Body of pancreas (tissue), 4 donors: ENCODE data around the gene AUTS2. TPM values are rescaled to one million over a fixed set of nuclear protein-coding genes. Genes with fewer than 3 reads are reported as not detected.

Source experiments
- ATAC-seq: fragments of 150-250 bp; one replicate; pipeline ENCODE4 v1.9.1; 2016
- DNase-seq, 4 donors: peaks; one replicate each; pipeline ENCODE4 v3.0.0-alpha.2; 2019
- H3K27ac ChIP-seq, 4 donors: fragments of 200-600 bp; sonication (generic); 1 replicate in 3 of 4; 2 replicates in 1 of 4; pipeline versions ENCODE4 v1.5.1 to v1.6.1; 2016 to 2019; ENCODE audit warnings: mild to moderate bottlenecking in 1 of 4, mixed read lengths in 1 of 4, moderate library complexity in 1 of 4
- H3K27me3 ChIP-seq, 2 donors: fragments of 200-600 bp; sonication (generic); one replicate each; pipeline ENCODE4 v1.6.0; 2016; ENCODE audit warnings: mild to moderate bottlenecking in 1 of 2
- H3K36me3 ChIP-seq, 2 donors: fragments of 200-600 bp; sonication (generic); replicated peaks in 1 of 2; 2 replicates each; pipeline ENCODE4 v1.5.1; 2016; ENCODE audit warnings: low read depth in 2 of 2; ENCODE audit not compliant: insufficient read depth in 1 of 2
- H3K4me1 ChIP-seq: fragments of 200-600 bp; sonication (generic); one replicate; pipeline ENCODE4 v1.6.0; 2016
- H3K4me3 ChIP-seq, 2 donors: fragments of 200-600 bp; sonication (generic); 1 replicate in 1 of 2; 2 replicates in 1 of 2; pipeline ENCODE4 v1.5.1; 2016 to 2019
- H3K9me3 ChIP-seq, 3 donors: fragments of 200-600 bp; sonication (generic); 1 replicate in 2 of 3; 2 replicates in 1 of 3; pipeline ENCODE4 v1.5.1; 2016
- CTCF ChIP-seq, 7 experiments: fragments of 450-650 bp in 4 of 7; fragments of 200-600 bp in 3 of 7; sonication (generic) in 3 of 7; IDR thresholded peaks; one replicate each; pipeline ENCODE4 v1.5.1; 2016 to 2019; ENCODE audit warnings: antibody characterized with exemption in 7 of 7
- POLR2A ChIP-seq, 3 donors: fragments of 450-650 bp; IDR thresholded peaks; one replicate each; pipeline ENCODE4 v1.6.1; 2016; ENCODE audit warnings: antibody characterized with exemption in 3 of 3, mild to moderate bottlenecking in 2 of 3
- WGBS, 2 donors: methylation state at CpG; one replicate each; pipeline ENCODE4 v1.1.5; 2017; 5-methylcytosine and 5-hydroxymethylcytosine counted together
- intact Hi-C: fragments of 100-400 bp; cut with DNase I; formaldehyde crosslinking; loops from one replicate; pipeline ENCODE4 v1.15.1; 2023
- total RNA-seq, 2 donors: library from RNA; depleted of rRNA; stranded (reverse); fragments of >200 nt; gene quantifications; one replicate each; pipeline ENCODE4 v1.1.0, GENCODE V29; 2016

Gene AUTS2
- total RNA-seq, 2 donors from 2014 or later, result 11.7 to 18.5 TPM

DNA sequence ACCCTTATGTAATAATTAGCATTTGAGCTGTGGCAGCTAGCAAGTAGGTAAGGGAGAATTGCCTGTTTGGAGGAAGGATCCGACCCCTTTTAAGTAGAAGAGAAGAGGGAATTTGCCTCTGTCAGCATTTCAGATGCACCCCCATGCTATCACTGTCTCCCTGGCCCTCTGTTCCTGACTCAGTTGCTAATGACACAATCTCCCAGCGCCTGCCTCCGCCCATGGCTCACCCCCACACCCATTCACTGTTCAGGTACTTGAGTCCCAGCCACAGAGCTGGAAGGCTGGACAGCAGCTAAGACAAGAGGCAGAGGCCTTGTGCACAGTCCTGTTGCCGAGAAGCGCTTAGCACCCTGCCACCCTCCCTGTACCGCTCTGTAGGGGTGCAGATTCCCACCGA is 1021.4 kb downstream of the AUTS2 start:
- ATAC-seq (no peak), DNase-seq (no peak)
- Histone ChIP-seq H3K4me3 (no peak overlapping the region), H3K27ac (no peak overlapping the region), H3K27me3 (no peaks in the 10 kb centered on the region), H3K9me3 (no peaks in the 10 kb centered on the region), H3K36me3 (no peaks in the 10 kb centered on the region), H3K4me1 (peaks cover 4% of the 10 kb centered on the region)
- intact Hi-C loops, result no loop called here
- TF ChIP-seq POLR2A (IDR thresholded peaks at IDR 0.05) (no peak), CTCF (IDR thresholded peaks at IDR 0.05) (no peak)
- 85 to 86% methylated on average over 6 to 7 of the region's 7 CpGs for WGBS, 2 donors

GRCh38 chr7:70620333-70621055 is 1022.2 kb downstream of the AUTS2 start:
- DNase-seq (no peak), ATAC-seq (no peak)
- H3K27me3 ChIP-seq, result no peaks in the 10 kb centered on the region
- no peak for TF ChIP-seq POLR2A (IDR thresholded peaks at IDR 0.05)
- TF ChIP-seq CTCF (IDR thresholded peaks at IDR 0.05), result no peak
- no peak overlapping the region for H3K4me3 ChIP-seq
- intact Hi-C loops, result no loop called here
- no peaks in the 10 kb centered on the region for H3K9me3 ChIP-seq
- 74 to 79% methylated on average over 19 of the region's 19 CpGs for WGBS, 2 donors
- no peaks in the 10 kb centered on the region for H3K36me3 ChIP-seq
- H3K27ac ChIP-seq, result no peak overlapping the region
- H3K4me1 ChIP-seq, result no peaks in the 10 kb centered on the region

GRCh38 chr7:70621954-70622600 is 1023.8 kb downstream of the AUTS2 start:
- H3K27ac ChIP-seq, result no peak overlapping the region
- H3K36me3 ChIP-seq, result no peaks in the 10 kb centered on the region
- WGBS, 2 donors, result 87 to 88% methylated on average over 17 of the region's 17 CpGs
- TF ChIP-seq CTCF (IDR thresholded peaks at IDR 0.05) (no peak), POLR2A (IDR thresholded peaks at IDR 0.05) (no peak)
- no peak for ATAC-seq
- H3K9me3 ChIP-seq, result no peaks in the 10 kb centered on the region
- DNase-seq, result no peak
- H3K4me3 ChIP-seq, result no peak overlapping the region
- intact Hi-C loops, result no loop called here
- no peaks in the 10 kb centered on the region for H3K4me1 ChIP-seq
- no peaks in the 10 kb centered on the region for H3K27me3 ChIP-seq

DNA sequence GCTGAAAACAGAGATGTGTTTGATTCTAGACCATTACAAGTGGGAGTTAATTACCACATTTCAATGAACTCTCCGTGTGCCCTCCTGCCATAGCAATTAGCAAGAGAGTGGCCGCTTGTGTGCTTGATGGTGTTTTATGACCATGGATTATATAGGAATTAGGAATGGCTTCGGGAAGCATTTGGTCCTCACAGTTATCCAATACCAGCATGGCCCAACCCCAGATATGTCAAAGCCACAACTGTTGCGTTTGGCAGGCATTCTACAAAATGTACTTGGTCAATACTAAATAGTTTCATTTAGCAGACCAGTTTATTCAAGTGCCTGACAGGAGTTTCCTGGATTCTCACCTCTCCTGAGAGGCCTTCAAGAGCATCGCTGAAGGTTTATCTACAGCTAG is 1024.7 kb downstream of the AUTS2 start:
- intact Hi-C loops, result no loop called here
- Histone ChIP-seq H3K4me1 (no peaks in the 10 kb centered on the region), H3K4me3 (no peak overlapping the region), H3K27ac (no peak overlapping the region), H3K36me3 (no peaks in the 10 kb centered on the region), H3K9me3 (no peaks in the 10 kb centered on the region), H3K27me3 (no peaks in the 10 kb centered on the region)
- no peak for TF ChIP-seq CTCF (IDR thresholded peaks at IDR 0.05)
- TF ChIP-seq POLR2A (IDR thresholded peaks at IDR 0.05), result no peak
- no peak for DNase-seq
- 82 to 88% methylated on average over 5 of the region's 5 CpGs for WGBS, 2 donors
- ATAC-seq, result no peak
